NCI-H2171 (cell line): ENCODE data around the gene CHD9.

Experiments used
- DNase-seq: peaks from one replicate; lab custom pipeline; 2025; lab: John Stamatoyannopoulos, UW

Gene CHD9

DNA sequence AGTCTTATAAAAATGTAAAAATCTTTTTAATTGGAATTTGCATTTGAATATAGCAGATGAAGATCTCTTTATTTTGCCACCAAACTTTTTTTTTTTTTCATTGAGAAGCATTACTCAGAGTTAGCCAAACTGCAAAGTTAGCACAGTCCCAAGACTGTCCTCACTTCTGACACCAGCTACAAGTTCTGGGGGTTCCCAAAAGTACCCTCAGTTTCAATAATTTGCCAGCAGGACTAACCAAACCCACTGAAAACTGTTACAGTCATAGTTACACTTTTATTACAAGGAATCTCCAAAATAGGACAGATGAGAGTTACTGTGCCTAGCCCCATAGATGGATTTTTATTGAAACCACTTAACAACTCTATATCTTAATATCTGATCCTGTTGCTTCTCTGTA, 144.1 kb downstream of the CHD9 start:
- DNase-seq: no peak

DNA sequence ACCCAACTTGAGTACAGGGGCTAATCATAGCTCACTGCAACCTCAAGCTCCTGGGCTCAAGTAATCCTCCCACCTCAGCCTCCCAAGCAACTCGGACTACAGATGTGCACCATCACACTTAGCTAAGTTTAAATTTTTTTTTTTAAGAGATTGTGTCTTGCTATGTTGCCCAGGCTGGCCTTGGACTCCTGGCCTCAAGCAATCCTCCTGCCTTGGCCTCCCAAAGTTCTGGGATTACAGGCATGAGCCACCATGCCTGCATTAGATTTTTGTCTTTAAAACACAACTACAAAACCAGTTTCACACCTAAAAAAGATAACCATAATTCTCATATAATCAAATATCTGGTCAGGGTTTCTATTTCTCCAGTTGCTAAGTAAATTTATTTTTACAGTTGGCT, 147.1 kb downstream of the CHD9 start:
- DNase-seq: no peak

GRCh38 chr16:53202398-53202797, 147.6 kb downstream of the CHD9 start:
- no peak for DNase-seq

DNA sequence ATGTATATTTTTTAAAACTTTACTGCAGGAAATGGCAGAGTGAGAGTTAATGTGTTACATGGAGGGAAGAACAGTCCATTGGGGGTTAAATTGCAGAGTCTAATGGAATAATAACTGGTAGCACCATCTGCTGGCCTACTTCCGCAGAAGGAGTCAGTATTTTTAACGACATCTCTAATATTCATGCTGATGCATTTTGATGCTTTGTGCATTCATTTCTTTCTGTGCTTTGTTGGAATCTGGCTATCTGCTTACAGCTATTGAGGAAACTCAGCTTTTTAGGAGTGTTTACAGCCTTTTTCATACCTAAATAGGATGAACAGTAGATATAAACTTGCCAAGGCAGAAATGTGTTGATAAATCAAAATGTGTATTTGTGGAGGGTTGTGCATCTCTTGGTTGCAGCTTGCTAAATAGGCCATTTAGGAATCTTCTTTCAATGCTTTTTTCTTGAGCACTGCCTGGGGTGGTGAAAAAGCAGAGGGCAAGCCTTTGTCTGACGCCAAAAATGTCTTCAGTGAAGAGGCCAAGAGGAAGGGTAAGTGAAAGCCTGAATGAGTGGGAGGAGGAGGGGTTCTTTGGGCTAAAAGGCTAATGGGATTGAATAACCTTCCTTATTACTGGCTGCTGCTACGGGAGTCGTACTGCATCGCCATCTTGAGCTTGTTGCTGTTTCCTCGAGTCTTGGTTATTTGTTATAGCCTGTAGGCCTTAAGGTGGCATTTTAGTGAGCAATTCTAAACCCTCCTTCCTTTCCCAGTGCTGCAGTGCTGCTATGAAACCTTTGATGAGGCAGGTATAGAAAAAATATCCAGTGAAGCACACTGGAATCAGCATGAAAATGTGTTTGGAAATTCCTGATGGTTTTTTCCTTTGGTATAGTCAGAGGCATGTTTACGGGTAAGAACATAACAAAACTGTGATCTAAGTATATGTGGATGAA, 153.3 kb downstream of the CHD9 start:
- DNase-seq: peak; percentile 85

GRCh38 chr16:53209429-53209828, 154.6 kb downstream of the CHD9 start:
- DNase-seq: no peak

- no peak for DNase-seq
These were observed 155.1 kb downstream of the CHD9 start for GRCh38 chr16:53209877-53210276.

DNA sequence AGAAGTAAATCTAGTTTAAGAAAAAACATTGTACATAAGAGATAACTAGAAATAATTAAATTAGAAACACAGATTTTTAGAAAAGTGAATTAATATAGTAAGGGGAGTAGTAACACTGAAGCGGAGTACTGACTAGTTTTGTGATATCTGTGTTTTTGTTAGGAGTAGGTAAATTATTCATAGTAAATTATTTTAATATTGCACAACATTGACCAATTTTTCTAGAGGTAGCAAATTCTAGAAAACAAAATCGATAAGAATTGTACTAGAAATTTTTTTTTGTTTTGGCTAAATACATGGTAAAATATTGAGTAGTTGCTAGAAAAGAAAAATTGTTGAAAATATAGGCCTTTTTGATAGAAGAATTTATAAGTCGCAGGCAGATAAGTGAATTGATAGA, 156.5 kb downstream of the CHD9 start:
- no peak for DNase-seq

- DNase-seq: no peak
These were observed 158.1 kb downstream of the CHD9 start for GRCh38 chr16:53212893-53213223.

DNA sequence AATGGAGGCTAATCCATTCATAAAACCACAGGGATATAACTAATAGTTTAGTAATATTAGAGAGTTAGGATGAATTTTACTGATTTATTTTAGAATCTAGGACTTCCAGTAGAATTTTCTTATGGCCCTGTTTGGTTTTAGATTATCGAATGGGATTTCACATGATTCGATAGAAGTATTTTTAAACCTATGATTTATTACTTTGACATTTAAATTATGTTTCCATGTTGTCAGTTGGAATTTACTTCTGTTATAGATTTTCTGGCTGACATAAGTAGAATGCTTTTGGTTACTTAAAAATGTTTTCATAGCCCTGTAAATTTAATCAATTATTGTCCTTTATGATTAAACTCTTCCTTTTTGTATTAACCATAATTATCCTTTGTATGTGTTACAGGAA, 158.8 kb downstream of the CHD9 start:
- no peak for DNase-seq

- no peak for DNase-seq
These were observed 162.0 kb downstream of the CHD9 start for GRCh38 chr16:53216798-53217197.

DNA sequence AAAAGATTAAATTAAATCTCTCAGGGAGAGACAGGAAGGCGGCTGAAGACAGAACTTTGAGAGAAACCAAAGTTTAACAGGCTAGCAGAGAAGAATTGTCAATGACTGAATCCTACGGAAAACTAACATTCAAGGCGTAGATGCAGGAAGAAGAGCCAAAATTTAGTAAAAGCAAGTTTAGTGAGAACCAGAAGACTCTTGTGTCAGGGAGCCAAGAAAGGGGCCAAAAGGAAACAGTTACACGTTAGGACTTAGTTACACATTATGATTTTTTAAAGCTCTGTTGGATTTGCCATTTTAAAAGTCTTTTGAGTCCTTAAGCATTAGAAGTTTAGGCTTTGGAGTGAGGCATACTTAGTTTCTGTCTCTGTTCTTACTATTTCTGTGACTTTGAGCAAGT, 164.6 kb downstream of the CHD9 start:
- DNase-seq: no peak

- DNase-seq: no peak
These were observed 165.1 kb downstream of the CHD9 start for GRCh38 chr16:53219795-53220454.

DNA sequence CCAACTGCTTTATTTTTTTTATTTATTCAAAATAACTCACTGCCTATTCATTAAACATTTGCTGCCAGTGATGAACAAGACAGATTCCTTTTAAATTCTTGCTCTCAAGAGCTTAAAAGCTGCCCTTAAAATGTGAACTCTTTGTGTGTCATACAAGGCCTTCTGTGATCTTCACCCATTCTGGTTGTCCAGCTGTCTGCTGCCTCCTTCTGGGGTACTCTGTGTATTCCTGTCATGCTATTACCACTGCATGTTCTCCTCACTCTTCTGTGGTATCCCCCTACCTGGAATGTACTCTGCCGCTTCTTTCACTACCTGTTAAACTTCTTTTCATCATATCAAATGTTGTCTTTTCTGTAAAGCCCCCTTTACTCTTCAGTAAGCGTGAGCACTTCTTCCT, 165.8 kb downstream of the CHD9 start:
- DNase-seq: no peak

DNA sequence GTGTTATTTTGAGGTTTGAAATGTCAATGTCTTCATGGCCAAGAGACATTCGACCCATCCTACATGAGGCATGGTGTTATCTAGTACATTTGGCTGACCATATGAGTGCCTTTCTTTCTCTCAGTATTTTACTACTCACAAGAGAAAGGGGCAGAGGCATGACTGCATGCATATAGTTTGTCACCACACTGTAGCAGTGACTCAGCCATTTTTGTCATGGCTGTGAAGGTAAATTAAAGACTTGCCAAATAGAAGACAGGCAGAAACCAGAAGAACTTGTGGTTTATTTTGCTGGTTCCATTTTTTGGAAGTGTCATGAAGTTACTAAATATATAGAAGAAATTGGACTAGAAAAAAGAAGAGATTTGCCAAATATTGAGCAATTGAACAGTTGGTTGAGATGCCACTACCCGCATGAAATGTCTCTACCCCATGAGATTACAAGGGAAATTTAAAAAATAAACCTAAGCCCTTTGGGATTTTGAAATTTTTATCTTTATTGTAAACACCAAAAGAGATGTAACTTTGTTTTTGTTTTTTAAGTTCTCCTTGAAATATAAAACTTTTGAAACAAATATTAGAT, 170.3 kb downstream of the CHD9 start:
- DNase-seq: no peak

- no peak for DNase-seq
These were observed 178.2 kb downstream of the CHD9 start for GRCh38 chr16:53232826-53233529.

DNA sequence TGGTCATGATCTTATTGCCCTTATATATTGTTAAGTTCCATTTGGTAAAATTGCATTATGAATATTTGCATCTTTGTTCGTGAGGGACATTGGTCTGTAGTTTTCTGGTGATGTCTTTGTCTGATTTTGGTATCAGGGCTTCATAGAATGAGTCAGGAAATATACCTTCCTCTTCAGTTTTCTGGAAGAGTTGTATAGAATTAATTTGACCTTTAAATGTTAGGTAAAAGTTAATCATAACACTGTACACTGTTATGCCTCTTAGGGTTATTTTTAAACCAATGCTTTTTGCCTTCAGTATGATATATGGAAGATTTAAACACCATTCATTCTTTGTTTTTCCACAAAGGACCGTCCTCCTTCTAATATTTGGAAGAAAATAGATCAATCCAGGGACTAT, 180.0 kb downstream of the CHD9 start:
- DNase-seq: no peak

DNA sequence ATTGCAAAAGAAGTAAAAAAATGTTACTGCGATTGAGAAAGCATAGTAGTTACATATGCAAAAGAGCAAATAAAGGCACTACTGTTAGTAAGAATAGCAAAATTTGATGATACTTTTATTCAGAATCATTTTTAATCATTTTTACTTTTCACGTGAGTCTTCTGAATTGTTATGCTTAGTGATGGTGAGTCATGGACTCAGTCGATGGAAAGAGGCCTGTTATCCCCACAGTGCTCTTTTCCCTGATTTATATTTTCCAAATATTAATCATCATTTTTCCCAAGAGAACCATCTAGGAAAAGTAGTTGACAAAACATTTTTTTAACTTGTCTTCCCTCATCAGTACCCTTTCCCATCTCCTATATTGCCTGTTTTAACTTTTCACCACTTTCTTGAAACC, 181.1 kb downstream of the CHD9 start:
- no peak for DNase-seq

DNA sequence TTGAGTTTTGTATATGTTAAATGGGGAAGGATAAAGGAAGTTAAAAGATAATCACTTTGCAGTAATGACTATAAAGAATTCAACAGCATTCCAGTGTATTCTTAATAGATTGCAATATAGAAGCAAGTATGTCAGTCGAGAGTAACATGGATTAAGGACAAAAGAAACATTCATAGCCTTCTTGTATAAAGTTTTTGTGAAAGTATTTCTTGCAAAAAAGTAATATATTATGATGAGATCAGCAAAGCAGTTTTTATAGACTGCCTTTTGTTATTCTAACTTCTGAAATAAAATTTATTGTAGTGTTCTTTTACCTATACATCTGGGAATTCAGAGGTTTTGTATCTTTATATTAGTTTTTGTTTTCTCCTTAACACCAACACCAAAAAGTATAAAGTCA, 194.5 kb downstream of the CHD9 start:
- DNase-seq: no peak

DNA sequence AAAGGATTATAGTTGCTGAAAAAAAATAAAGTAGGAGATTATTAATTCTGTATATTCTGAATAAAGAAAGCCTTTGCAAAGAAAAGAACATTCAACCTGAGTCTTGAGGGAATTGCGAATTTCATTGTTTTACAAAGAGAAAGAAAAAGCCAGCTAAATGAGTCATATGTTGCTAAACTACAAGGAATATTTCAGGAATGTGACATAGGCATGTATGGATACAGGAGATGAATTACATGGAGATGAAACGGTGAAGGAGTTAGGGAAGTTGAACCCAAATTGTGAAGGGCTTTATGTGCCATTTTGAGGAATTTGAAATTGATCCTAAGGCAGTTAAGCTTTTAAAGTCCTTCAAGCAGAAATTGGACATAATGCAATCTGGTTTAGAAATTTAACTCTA, 202.2 kb downstream of the CHD9 start:
- DNase-seq: no peak

DNA sequence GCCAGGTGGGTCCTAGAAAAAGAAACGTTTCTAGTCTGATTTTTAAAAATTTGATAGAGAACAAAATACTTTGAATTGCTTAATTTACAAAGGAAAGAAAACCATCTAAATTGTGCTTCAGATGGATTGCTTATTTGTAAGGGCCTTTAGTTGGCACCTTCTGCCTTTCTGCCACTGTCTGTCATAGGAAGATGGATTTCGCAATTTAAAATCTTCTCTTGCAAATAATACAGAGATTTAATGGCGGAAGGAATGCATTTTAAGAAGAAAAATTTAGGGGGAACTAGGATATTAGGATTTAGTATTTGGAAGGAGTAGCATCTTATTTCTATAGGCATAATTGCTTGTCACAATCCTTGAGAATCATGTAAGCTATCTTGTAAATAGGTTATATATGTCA, 204.0 kb downstream of the CHD9 start:
- DNase-seq: no peak

- no peak for DNase-seq
These were observed 206.5 kb downstream of the CHD9 start for GRCh38 chr16:53261276-53261675.

DNA sequence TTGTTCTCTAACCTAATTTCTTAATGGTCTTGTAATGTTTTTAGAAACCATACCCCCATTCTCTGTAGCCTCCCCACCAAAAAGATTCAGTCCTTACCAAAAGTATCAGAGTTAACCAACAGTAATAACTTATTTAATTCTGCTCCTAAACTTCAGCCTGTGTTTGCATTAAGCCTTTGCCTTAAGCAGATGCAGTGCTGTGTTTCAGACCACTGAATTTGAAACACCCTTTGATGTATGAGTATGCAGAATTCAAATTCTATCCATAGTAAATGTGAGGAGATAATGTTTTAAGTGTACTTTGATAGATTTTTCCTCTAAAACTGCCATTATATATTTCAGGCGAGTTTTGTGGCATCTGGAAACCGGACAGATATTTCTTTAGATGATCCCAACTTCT, 207.9 kb downstream of the CHD9 start:
- no peak for DNase-seq

GRCh38 chr16:53266156-53266555, 211.4 kb downstream of the CHD9 start:
- no peak for DNase-seq
